Parathyroid adenoma (tissue), 2 donors: Measurements from ENCODE around the gene SLC2A10.

ENCODE experiments used
- H2AFZ ChIP-seq: fragments of 300-600 bp; sonication (generic); one replicate; pipeline ENCODE4 v1.7.0; 2017; ENCODE audit warnings: antibody characterized with exemption, mild to moderate bottlenecking
- H3K27ac ChIP-seq: fragments of 300-600 bp; sonication (generic); one replicate; pipeline ENCODE4 v1.7.0; 2017
- H3K27me3 ChIP-seq: fragments of 300-600 bp; sonication (generic); one replicate; pipeline ENCODE4 v1.7.0; 2017; ENCODE audit warnings: low read length; ENCODE audit not compliant: control insufficient read depth, insufficient read depth
- H3K36me3 ChIP-seq: fragments of 300-600 bp; sonication (generic); one replicate; pipeline ENCODE4 v1.7.0; 2017; ENCODE audit warnings: low read length; ENCODE audit not compliant: control insufficient read depth, insufficient read depth
- H3K4me1 ChIP-seq: fragments of 300-600 bp; sonication (generic); one replicate; pipeline ENCODE4 v1.7.0; 2017; ENCODE audit warnings: control low read depth
- H3K4me2 ChIP-seq: fragments of 300-600 bp; sonication (generic); one replicate; pipeline ENCODE4 v1.7.0; 2017; ENCODE audit warnings: low read length
- H3K4me3 ChIP-seq: fragments of 300-600 bp; sonication (generic); one replicate; pipeline ENCODE4 v1.7.0; 2017; ENCODE audit warnings: low read depth, low read length
- H3K79me2 ChIP-seq: fragments of 300-600 bp; sonication (generic); one replicate; pipeline ENCODE4 v1.7.0; 2017; ENCODE audit warnings: control low read depth
- H3K9ac ChIP-seq: fragments of 300-600 bp; sonication (generic); one replicate; pipeline ENCODE4 v1.7.0; 2017; ENCODE audit warnings: mild to moderate bottlenecking
- H3K9me3 ChIP-seq: fragments of 300-600 bp; sonication (generic); one replicate; pipeline ENCODE4 v1.7.0; 2017; ENCODE audit warnings: low read length; ENCODE audit not compliant: control insufficient read depth
- CTCF ChIP-seq: fragments of 300-600 bp; sonication (generic); IDR thresholded peaks from one replicate; pipeline ENCODE4 v1.7.0; 2017; ENCODE audit warnings: antibody characterized with exemption, mild to moderate bottlenecking
- donor health status: primary hyperparathyroidism.

Gene SLC2A10

GRCh38 chr20:46743088-46743487 is 33.6 kb downstream of the SLC2A10 start:
- H3K27ac ChIP-seq: no peak overlapping the region
- H3K27me3 ChIP-seq: no peaks in the 10 kb centered on the region
- H3K9me3 ChIP-seq: no peaks in the 10 kb centered on the region
- no peaks in the 10 kb centered on the region for H3K36me3 ChIP-seq
- no peak overlapping the region for H3K9ac ChIP-seq
- H2AFZ ChIP-seq: peak overlapping the region; percentile 51
- no peaks in the 10 kb centered on the region for H3K79me2 ChIP-seq
- H3K4me3 ChIP-seq: no peak overlapping the region
- H3K4me1 ChIP-seq: peaks cover 3% of the 10 kb centered on the region
- no peak overlapping the region for H3K4me2 ChIP-seq
- no peak for TF ChIP-seq CTCF

GRCh38 chr20:46746956-46747526 is 37.6 kb downstream of the SLC2A10 start:
- Histone ChIP-seq H3K4me2 (no peak overlapping the region), H3K79me2 (no peaks in the 10 kb centered on the region)

GRCh38 chr20:46749147-46749546 is 39.7 kb downstream of the SLC2A10 start:
- no peaks in the 10 kb centered on the region for H3K4me1 ChIP-seq
- H2AFZ ChIP-seq: no peak overlapping the region
- H3K4me2 ChIP-seq: no peak overlapping the region
- H3K9ac ChIP-seq: no peak overlapping the region
- no peaks in the 10 kb centered on the region for H3K9me3 ChIP-seq
- H3K36me3 ChIP-seq: no peaks in the 10 kb centered on the region
- H3K4me3 ChIP-seq: no peak overlapping the region
- H3K27ac ChIP-seq: no peak overlapping the region
- H3K79me2 ChIP-seq: no peaks in the 10 kb centered on the region
- no peak for TF ChIP-seq CTCF
- H3K27me3 ChIP-seq: no peaks in the 10 kb centered on the region

More at GRCh38 chr20:46746956-46747526, 37.6 kb downstream of the SLC2A10 start:
- H3K36me3 ChIP-seq: no peaks in the 10 kb centered on the region
- H2AFZ ChIP-seq: no peak overlapping the region
- H3K4me1 ChIP-seq: no peaks in the 10 kb centered on the region
- no peak overlapping the region for H3K9ac ChIP-seq
- no peak overlapping the region for H3K27ac ChIP-seq
- H3K4me3 ChIP-seq: no peak overlapping the region
- TF ChIP-seq CTCF: no peak
- no peaks in the 10 kb centered on the region for H3K27me3 ChIP-seq
- no peaks in the 10 kb centered on the region for H3K9me3 ChIP-seq

- Histone ChIP-seq H3K79me2 (no peaks in the 10 kb centered on the region), H3K9ac (no peak overlapping the region), H3K36me3 (no peaks in the 10 kb centered on the region), H3K27me3 (no peaks in the 10 kb centered on the region), H3K4me3 (no peak overlapping the region), H3K27ac (no peak overlapping the region), H2AFZ (no peak overlapping the region), H3K4me1 (no peaks in the 10 kb centered on the region), H3K4me2 (no peak overlapping the region), H3K9me3 (no peaks in the 10 kb centered on the region)
- TF ChIP-seq CTCF: no peak
Observed at GRCh38 chr20:46751856-46752255, 42.4 kb downstream of the SLC2A10 start.

- H3K36me3 ChIP-seq: no peaks in the 10 kb centered on the region
- H3K9me3 ChIP-seq: no peaks in the 10 kb centered on the region
- H3K4me2 ChIP-seq: no peak overlapping the region
- H3K79me2 ChIP-seq: no peaks in the 10 kb centered on the region
- no peak overlapping the region for H3K4me3 ChIP-seq
- H3K27ac ChIP-seq: no peak overlapping the region
- H3K4me1 ChIP-seq: no peaks in the 10 kb centered on the region
- peak overlapping the region; percentile 19 for H2AFZ ChIP-seq
- peak; percentile 83 for TF ChIP-seq CTCF
- H3K27me3 ChIP-seq: no peaks in the 10 kb centered on the region
- H3K9ac ChIP-seq: no peak overlapping the region
Observed at GRCh38 chr20:46752728-46753127, 43.3 kb downstream of the SLC2A10 start.
